GM21526 (cell line): ENCODE data around the gene NAPSA.

Source experiments
- ATAC-seq: cut with Tn5 transposase; IDR thresholded peaks from one replicate; pipeline ENCODE4 v1.9.1; 2021; ENCODE audit warnings: moderate library complexity; ENCODE audit not compliant: unreplicated experiment, low FRiP score

The NAPSA gene

GRCh38 chr19:50384685-50385535 lies 19.5 kb upstream of the NAPSA start:
- no peak for ATAC-seq

- peak; percentile 64 for ATAC-seq
Measured at GRCh38 chr19:50383852-50384684, 18.6 kb upstream of the NAPSA start, which contains the start of gene POLD1. TSS of gene POLD1 (plus strand) at chr19:50384347. CDS start at chr19:50398852, 14,505 bp downstream.

GRCh38 chr19:50383001-50383851 lies 17.8 kb upstream of the NAPSA start:
- ATAC-seq: no peak

- no peak for ATAC-seq
Measured at GRCh38 chr19:50381881-50382729, 16.7 kb upstream of the NAPSA start.

GRCh38 chr19:50380751-50381151 lies 15.3 kb upstream of the NAPSA start:
- ATAC-seq: no peak

- no peak for ATAC-seq
Measured at GRCh38 chr19:50380137-50380536, 14.7 kb upstream of the NAPSA start.

- ATAC-seq: no peak
Measured at GRCh38 chr19:50379602-50380001, 14.2 kb upstream of the NAPSA start.

- ATAC-seq: no peak
Measured at GRCh38 chr19:50378863-50379236, 13.4 kb upstream of the NAPSA start.

- no peak for ATAC-seq
Measured at GRCh38 chr19:50378169-50378862, 12.9 kb upstream of the NAPSA start.

- no peak for ATAC-seq
Measured at GRCh38 chr19:50377517-50377916, 12.1 kb upstream of the NAPSA start.

GRCh38 chr19:50377051-50377461 lies 11.6 kb upstream of the NAPSA start:
- ATAC-seq: no peak

GRCh38 chr19:50376166-50377050 lies 11.0 kb upstream of the NAPSA start, which contains the start of gene NR1H2:
TSS of gene NR1H2 (plus strand) at chr19:50376457. CDS start at chr19:50377606, 1,149 bp downstream.
- ATAC-seq: peak; percentile 68

GRCh38 chr19:50371914-50372475 lies 6.6 kb upstream of the NAPSA start:
- no peak for ATAC-seq

GRCh38 chr19:50368649-50369570 lies 3.5 kb upstream of the NAPSA start:
- no peak for ATAC-seq

- no peak for ATAC-seq
Measured at GRCh38 chr19:50362656-50363424, 2.6 kb downstream of the NAPSA start.

- ATAC-seq: no peak
Measured at GRCh38 chr19:50362030-50362412, 3.4 kb downstream of the NAPSA start.
